ENCODE measurements around the gene EEF1AKMT1. TPM values are rescaled to one million over a fixed set of nuclear protein-coding genes. Genes with fewer than 3 reads are reported as not detected.

EEF1AKMT1 gene
- total RNA-seq, 1 experiment from 2014 or later = 9.8 TPM

DNA sequence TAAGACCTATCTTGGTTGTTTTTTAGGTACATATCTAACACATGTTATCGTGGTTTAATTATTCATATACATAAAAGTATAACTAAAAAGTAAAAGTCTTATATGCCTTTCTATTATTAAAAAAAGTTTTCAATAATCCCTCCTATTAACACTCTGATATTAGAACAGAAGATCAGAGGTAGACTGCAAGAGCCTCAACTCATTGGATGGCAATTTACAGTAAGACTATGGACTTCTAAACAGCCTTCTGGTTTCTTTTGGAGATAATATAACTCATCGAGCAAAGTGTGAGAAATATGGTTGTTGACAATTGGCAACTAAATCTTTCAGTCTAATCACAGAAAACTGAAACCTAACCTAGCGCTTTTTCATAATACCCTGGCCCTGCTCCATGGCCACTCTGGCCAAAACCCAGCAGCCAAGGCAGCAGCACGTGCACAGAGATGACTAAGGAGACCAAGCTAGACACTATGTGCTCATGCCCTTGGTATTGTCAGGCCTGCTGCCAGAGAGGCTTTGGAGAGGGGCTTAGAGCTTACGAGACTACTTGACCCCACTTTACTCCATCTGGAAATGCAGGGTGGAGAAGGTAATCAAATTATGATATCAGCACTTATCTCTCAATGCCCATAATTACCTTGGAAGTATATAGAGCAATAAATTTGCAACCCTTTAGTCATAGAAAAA, 40.6 kb upstream of the EEF1AKMT1 start:
- no peak for ATAC-seq
- Histone ChIP-seq H3K27ac (ENCODE audit: low read depth, low read length) (no peak overlapping the region), H2AFZ (ENCODE audit: low read depth, low read length, poor library complexity, severe bottlenecking) (no peak overlapping the region), H3K4me1 (ENCODE audit: control insufficient read depth in 1 of 2, insufficient read depth in 2 of 2, low read length in 2 of 2) (peaks cover 0 to 5% of the 10 kb centered on the region in 2 experiments; a peak in 1 of 4 replicates), H3K9ac (ENCODE audit: low read length) (no peak overlapping the region), H3K4me3 (replicated peaks in 1 of 2; ENCODE audit: low read depth in 1 of 2, low read length in 2 of 2) (no peak overlapping the region), H3K9me2 (ENCODE audit: insufficient read depth) (no peaks in the 10 kb centered on the region), H3K36me3 (ENCODE audit: control insufficient read depth in 1 of 2, insufficient read depth in 2 of 2, low read length in 2 of 2) (peaks cover 0 to 9% of the 10 kb centered on the region in 2 experiments; a peak in 1 of 4 replicates), H3K9me3 (ENCODE audit: control insufficient read depth in 1 of 2, insufficient read depth in 1 of 2, low read depth in 1 of 2, low read length in 2 of 2) (no peaks in the 10 kb centered on the region), H3K79me2 (ENCODE audit: insufficient read depth, low read length) (peaks cover 43% of the 10 kb centered on the region), H4K20me1 (ENCODE audit: insufficient read depth) (no peaks in the 10 kb centered on the region), H3K27me3 (ENCODE audit: insufficient read depth, low read length) (no peaks in the 10 kb centered on the region), H3K4me2 (ENCODE audit: low read length) (no peak overlapping the region)
- intact Hi-C loops (cut with micrococcal nuclease) = no loop called here
- TF ChIP-seq POLR2A (IDR thresholded peaks at IDR 0.05; ENCODE audit: borderline replicate concordance, extremely low read depth, insufficient read depth, insufficient read length) (no peak), ZFX (IDR thresholded peaks at IDR 0.05) (no peak), TCF7L2 (IDR thresholded peaks at IDR 0.05; ENCODE audit: borderline replicate concordance, extremely low read depth, insufficient read depth, insufficient read length) (no peak), SRF (IDR thresholded peaks at IDR 0.05; ENCODE audit: low read depth) (no peak)
- TF ChIP-seq, protein P1, sequence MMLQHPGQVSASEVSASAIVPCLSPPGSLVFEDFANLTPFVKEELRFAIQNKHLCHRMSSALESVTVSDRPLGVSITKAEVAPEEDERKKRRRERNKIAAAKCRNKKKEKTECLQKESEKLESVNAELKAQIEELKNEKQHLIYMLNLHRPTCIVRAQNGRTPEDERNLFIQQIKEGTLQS (IDR thresholded peaks at IDR 0.05) = no peak
- BruUV-seq (replicated peaks) = no TSS peak
- ChIA-PET POLR2A (no interaction called here), CTCF (interaction anchor here (6.4 kb wide), 1 partner anchor 13 kb away, joined by 34 read pairs; no protein-coding TSS in a partner anchor), RAD21 (ENCODE audit: low non-redundant PET in 1 of 2, low total read pairs in 2 of 2, uncharacterized antibody in 2 of 2, unreplicated experiment in 2 of 2) (no interaction called here)
- no peak for DNase-seq (ENCODE audit: low read depth, low spot score)

DNA sequence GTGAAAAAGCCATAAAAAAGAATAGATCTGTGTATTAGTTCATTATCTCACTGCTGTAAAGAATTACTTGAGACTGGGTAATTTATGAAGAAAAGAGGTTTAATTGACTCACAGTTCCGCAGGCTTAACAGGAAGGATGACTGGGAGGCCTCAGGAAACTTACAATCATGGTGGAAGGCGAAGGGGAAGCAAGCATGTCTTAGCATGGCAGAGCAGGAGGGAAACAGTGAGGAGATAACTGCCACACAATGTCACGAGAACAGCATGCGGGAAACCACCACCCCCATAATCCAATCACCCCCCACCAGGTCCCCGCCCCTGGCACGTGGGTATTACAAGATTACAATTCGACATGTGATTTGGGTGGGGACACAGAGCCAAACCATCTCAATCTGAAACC, 39.1 kb upstream of the EEF1AKMT1 start:
- intact Hi-C loops (cut with micrococcal nuclease) = no loop called here
- RAD21 ChIA-PET (ENCODE audit: low non-redundant PET in 1 of 2, low total read pairs in 2 of 2, uncharacterized antibody in 2 of 2, unreplicated experiment in 2 of 2) = no interaction called here

More for the DNA sequence above, 39.1 kb upstream of the EEF1AKMT1 start:
- TF ChIP-seq ZFX (IDR thresholded peaks at IDR 0.05) (no peak), CEBPB (IDR thresholded peaks at IDR 0.05; ENCODE audit: low read depth) (no peak), ZNF274 (IDR thresholded peaks at IDR 0.05; ENCODE audit: low read depth, low read length) (no peak), EGR1 (IDR thresholded peaks at IDR 0.05; ENCODE audit: low read depth) (no peak), CBX3 (IDR thresholded peaks at IDR 0.05; ENCODE audit: low read depth) (no peak)
- TF ChIP-seq, protein P2, sequence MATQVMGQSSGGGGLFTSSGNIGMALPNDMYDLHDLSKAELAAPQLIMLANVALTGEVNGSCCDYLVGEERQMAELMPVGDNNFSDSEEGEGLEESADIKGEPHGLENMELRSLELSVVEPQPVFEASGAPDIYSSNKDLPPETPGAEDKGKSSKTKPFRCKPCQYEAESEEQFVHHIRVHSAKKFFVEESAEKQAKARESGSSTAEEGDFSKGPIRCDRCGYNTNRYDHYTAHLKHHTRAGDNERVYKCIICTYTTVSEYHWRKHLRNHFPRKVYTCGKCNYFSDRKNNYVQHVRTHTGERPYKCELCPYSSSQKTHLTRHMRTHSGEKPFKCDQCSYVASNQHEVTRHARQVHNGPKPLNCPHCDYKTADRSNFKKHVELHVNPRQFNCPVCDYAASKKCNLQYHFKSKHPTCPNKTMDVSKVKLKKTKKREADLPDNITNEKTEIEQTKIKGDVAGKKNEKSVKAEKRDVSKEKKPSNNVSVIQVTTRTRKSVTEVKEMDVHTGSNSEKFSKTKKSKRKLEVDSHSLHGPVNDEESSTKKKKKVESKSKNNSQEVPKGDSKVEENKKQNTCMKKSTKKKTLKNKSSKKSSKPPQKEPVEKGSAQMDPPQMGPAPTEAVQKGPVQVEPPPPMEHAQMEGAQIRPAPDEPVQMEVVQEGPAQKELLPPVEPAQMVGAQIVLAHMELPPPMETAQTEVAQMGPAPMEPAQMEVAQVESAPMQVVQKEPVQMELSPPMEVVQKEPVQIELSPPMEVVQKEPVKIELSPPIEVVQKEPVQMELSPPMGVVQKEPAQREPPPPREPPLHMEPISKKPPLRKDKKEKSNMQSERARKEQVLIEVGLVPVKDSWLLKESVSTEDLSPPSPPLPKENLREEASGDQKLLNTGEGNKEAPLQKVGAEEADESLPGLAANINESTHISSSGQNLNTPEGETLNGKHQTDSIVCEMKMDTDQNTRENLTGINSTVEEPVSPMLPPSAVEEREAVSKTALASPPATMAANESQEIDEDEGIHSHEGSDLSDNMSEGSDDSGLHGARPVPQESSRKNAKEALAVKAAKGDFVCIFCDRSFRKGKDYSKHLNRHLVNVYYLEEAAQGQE (IDR thresholded peaks at IDR 0.05; ENCODE audit: low read depth) = no peak
- ChIA-PET CTCF (no interaction called here), POLR2A (no interaction called here)
- peaks cover 44% of the 10 kb centered on the region for H3K79me2 ChIP-seq (ENCODE audit: insufficient read depth, low read length)
- no TSS peak for BruUV-seq (replicated peaks)
- H3K4me3 ChIP-seq (replicated peaks in 1 of 2; ENCODE audit: low read depth in 1 of 2, low read length in 2 of 2) = no peak overlapping the region
- H3K27ac ChIP-seq (ENCODE audit: low read depth, low read length) = no peak overlapping the region
- H3K9me2 ChIP-seq (ENCODE audit: insufficient read depth) = no peaks in the 10 kb centered on the region
- H3K9me3 ChIP-seq (ENCODE audit: control insufficient read depth in 1 of 2, insufficient read depth in 1 of 2, low read depth in 1 of 2, low read length in 2 of 2) = no peaks in the 10 kb centered on the region
- peaks cover 0 to 5% of the 10 kb centered on the region in 2 experiments; a peak in 1 of 4 replicates for H3K4me1 ChIP-seq (ENCODE audit: control insufficient read depth in 1 of 2, insufficient read depth in 2 of 2, low read length in 2 of 2)
- no peak overlapping the region for H3K9ac ChIP-seq (ENCODE audit: low read length)
- ATAC-seq = no peak
- H3K4me2 ChIP-seq (ENCODE audit: low read length) = no peak overlapping the region
- no peak for DNase-seq (ENCODE audit: low read depth, low spot score)
- H2AFZ ChIP-seq (ENCODE audit: low read depth, low read length, poor library complexity, severe bottlenecking) = no peak overlapping the region
- H3K36me3 ChIP-seq (ENCODE audit: control insufficient read depth in 1 of 2, insufficient read depth in 2 of 2, low read length in 2 of 2) = peaks cover 7 to 12% of the 10 kb centered on the region in 2 experiments; a peak in 2 of 4 replicates
- no peaks in the 10 kb centered on the region for H3K27me3 ChIP-seq (ENCODE audit: insufficient read depth, low read length)
- no peaks in the 10 kb centered on the region for H4K20me1 ChIP-seq (ENCODE audit: insufficient read depth)
